Measurements from ENCODE around the gene HPN.

The HPN gene

GRCh38 chr19:35068941-35069634 is 27.6 kb downstream of the HPN start:
- no peaks in the 10 kb centered on the region for H3K36me3 Mint-ChIP-seq (ENCODE audit: low read depth)
- H3K4me3 Mint-ChIP-seq = no peak overlapping the region
- H3K9me3 Mint-ChIP-seq = no peaks in the 10 kb centered on the region
- H3K27ac Mint-ChIP-seq = no peak overlapping the region
- H3K4me1 Mint-ChIP-seq (ENCODE audit: low read depth) = peaks cover 8% of the 10 kb centered on the region
- H3K27me3 Mint-ChIP-seq = no peaks in the 10 kb centered on the region

GRCh38 chr19:35069696-35070095 is 28.2 kb downstream of the HPN start:
- peaks cover 5% of the 10 kb centered on the region for H3K4me1 Mint-ChIP-seq (ENCODE audit: low read depth)
- no peaks in the 10 kb centered on the region for H3K9me3 Mint-ChIP-seq

GRCh38 chr19:35070471-35070870 is 28.9 kb downstream of the HPN start:
- no peaks in the 10 kb centered on the region for H3K9me3 Mint-ChIP-seq
- no peaks in the 10 kb centered on the region for H3K27me3 Mint-ChIP-seq
- H3K27ac Mint-ChIP-seq = no peak overlapping the region
- H3K36me3 Mint-ChIP-seq (ENCODE audit: low read depth) = no peaks in the 10 kb centered on the region
- peaks cover 5% of the 10 kb centered on the region for H3K4me1 Mint-ChIP-seq (ENCODE audit: low read depth)
- no peak overlapping the region for H3K4me3 Mint-ChIP-seq

More at GRCh38 chr19:35069696-35070095, 28.2 kb downstream of the HPN start:
- Mint-ChIP-seq H3K36me3 (ENCODE audit: low read depth) (no peaks in the 10 kb centered on the region), H3K4me3 (no peak overlapping the region), H3K27me3 (no peaks in the 10 kb centered on the region), H3K27ac (no peak overlapping the region)

- no peaks in the 10 kb centered on the region for H3K36me3 Mint-ChIP-seq (ENCODE audit: low read depth)
- no peak overlapping the region for H3K4me3 Mint-ChIP-seq
- H3K27me3 Mint-ChIP-seq = peaks cover 4% of the 10 kb centered on the region
- no peak overlapping the region for H3K27ac Mint-ChIP-seq
- H3K4me1 Mint-ChIP-seq (ENCODE audit: low read depth) = no peaks in the 10 kb centered on the region
- H3K9me3 Mint-ChIP-seq = no peaks in the 10 kb centered on the region
Measured at GRCh38 chr19:35073516-35073915, 32.0 kb downstream of the HPN start.

GRCh38 chr19:35073941-35074340 is 32.4 kb downstream of the HPN start:
- Mint-ChIP-seq H3K4me3 (no peak overlapping the region), H3K27ac (no peak overlapping the region), H3K27me3 (peaks cover 4% of the 10 kb centered on the region), H3K4me1 (ENCODE audit: low read depth) (no peaks in the 10 kb centered on the region), H3K36me3 (ENCODE audit: low read depth) (no peaks in the 10 kb centered on the region), H3K9me3 (no peaks in the 10 kb centered on the region)

- Mint-ChIP-seq H3K36me3 (ENCODE audit: low read depth) (no peaks in the 10 kb centered on the region), H3K4me3 (no peak overlapping the region), H3K4me1 (ENCODE audit: low read depth) (no peaks in the 10 kb centered on the region), H3K27me3 (peaks cover 4% of the 10 kb centered on the region), H3K9me3 (no peaks in the 10 kb centered on the region), H3K27ac (no peak overlapping the region)
Measured at GRCh38 chr19:35074426-35075201, 33.1 kb downstream of the HPN start.

GRCh38 chr19:35075202-35076025 is 33.9 kb downstream of the HPN start:
- H3K4me1 Mint-ChIP-seq (ENCODE audit: low read depth) = no peaks in the 10 kb centered on the region
- no peaks in the 10 kb centered on the region for H3K9me3 Mint-ChIP-seq
- H3K27me3 Mint-ChIP-seq = peaks cover 4% of the 10 kb centered on the region
- no peak overlapping the region for H3K27ac Mint-ChIP-seq
- H3K4me3 Mint-ChIP-seq = no peak overlapping the region
- no peaks in the 10 kb centered on the region for H3K36me3 Mint-ChIP-seq (ENCODE audit: low read depth)

- no peaks in the 10 kb centered on the region for H3K4me1 Mint-ChIP-seq (ENCODE audit: low read depth)
- no peak overlapping the region for H3K27ac Mint-ChIP-seq
- no peaks in the 10 kb centered on the region for H3K9me3 Mint-ChIP-seq
- H3K4me3 Mint-ChIP-seq = no peak overlapping the region
- no peaks in the 10 kb centered on the region for H3K36me3 Mint-ChIP-seq (ENCODE audit: low read depth)
- peaks cover 4% of the 10 kb centered on the region for H3K27me3 Mint-ChIP-seq
Measured at GRCh38 chr19:35076026-35076370, 34.5 kb downstream of the HPN start.

GRCh38 chr19:35076657-35077056 is 35.1 kb downstream of the HPN start:
- Mint-ChIP-seq H3K27ac (no peak overlapping the region), H3K4me3 (no peak overlapping the region), H3K9me3 (no peaks in the 10 kb centered on the region), H3K27me3 (peaks cover 4% of the 10 kb centered on the region), H3K4me1 (ENCODE audit: low read depth) (no peaks in the 10 kb centered on the region), H3K36me3 (ENCODE audit: low read depth) (no peaks in the 10 kb centered on the region)

- H3K36me3 Mint-ChIP-seq (ENCODE audit: low read depth) = no peaks in the 10 kb centered on the region
- H3K27me3 Mint-ChIP-seq = peaks cover 4% of the 10 kb centered on the region
Measured at GRCh38 chr19:35077411-35078223, 36.1 kb downstream of the HPN start.

GRCh38 chr19:35079826-35080225 is 38.3 kb downstream of the HPN start:
- peaks cover 4% of the 10 kb centered on the region for H3K27me3 Mint-ChIP-seq
- no peaks in the 10 kb centered on the region for H3K9me3 Mint-ChIP-seq
- no peak overlapping the region for H3K27ac Mint-ChIP-seq
- no peaks in the 10 kb centered on the region for H3K36me3 Mint-ChIP-seq (ENCODE audit: low read depth)
- no peaks in the 10 kb centered on the region for H3K4me1 Mint-ChIP-seq (ENCODE audit: low read depth)
- no peak overlapping the region for H3K4me3 Mint-ChIP-seq

More at GRCh38 chr19:35077411-35078223, 36.1 kb downstream of the HPN start:
- Mint-ChIP-seq H3K4me3 (no peak overlapping the region), H3K27ac (no peak overlapping the region), H3K4me1 (ENCODE audit: low read depth) (no peaks in the 10 kb centered on the region), H3K9me3 (no peaks in the 10 kb centered on the region)

- Mint-ChIP-seq H3K36me3 (ENCODE audit: low read depth) (no peaks in the 10 kb centered on the region), H3K27me3 (peaks cover 4% of the 10 kb centered on the region), H3K4me3 (no peak overlapping the region), H3K27ac (no peak overlapping the region), H3K9me3 (no peaks in the 10 kb centered on the region), H3K4me1 (ENCODE audit: low read depth) (peaks cover 3% of the 10 kb centered on the region)
Measured at GRCh38 chr19:35080613-35081170, 39.2 kb downstream of the HPN start.

- Mint-ChIP-seq H3K9me3 (no peaks in the 10 kb centered on the region), H3K36me3 (ENCODE audit: low read depth) (no peaks in the 10 kb centered on the region), H3K27me3 (peaks cover 4% of the 10 kb centered on the region), H3K27ac (no peak overlapping the region), H3K4me3 (no peak overlapping the region), H3K4me1 (ENCODE audit: low read depth) (peaks cover 8% of the 10 kb centered on the region)
Measured at GRCh38 chr19:35081201-35081600, 39.7 kb downstream of the HPN start.
